ENCODE data around the gene ICAM1. TPM values are rescaled to one million over a fixed set of nuclear protein-coding genes. Genes with fewer than 3 reads are reported as not detected.

Gene ICAM1
- total RNA-seq, 1 donor from 2014 or later: 155 TPM

GRCh38 chr19:10295847-10296591, 25.1 kb downstream of the ICAM1 start:
- no peaks in the 10 kb centered on the region for H3K36me3 ChIP-seq (ENCODE audit: control insufficient read depth, insufficient read depth, low read length)
- peaks cover 59% of the 10 kb centered on the region for H3K27me3 ChIP-seq (ENCODE audit: control insufficient read depth, insufficient read depth, low read length)
- DNase-seq (ENCODE audit: low read depth): no peak
- no peak overlapping the region for H3K4me3 ChIP-seq (ENCODE audit: low read depth, low read length)
- no peak for TF ChIP-seq CTCF (IDR thresholded peaks at IDR 0.05; ENCODE audit: insufficient read depth, low read length, poor library complexity, severe bottlenecking)

GRCh38 chr19:10299545-10300458, 28.9 kb downstream of the ICAM1 start:
- TF ChIP-seq CTCF (IDR thresholded peaks at IDR 0.05; ENCODE audit: insufficient read depth, low read length, poor library complexity, severe bottlenecking): no peak
- no peak overlapping the region for H3K4me3 ChIP-seq (ENCODE audit: low read depth, low read length)
- H3K36me3 ChIP-seq (ENCODE audit: control insufficient read depth, insufficient read depth, low read length): no peaks in the 10 kb centered on the region
- DNase-seq (ENCODE audit: low read depth): no peak
- peaks cover 21% of the 10 kb centered on the region for H3K27me3 ChIP-seq (ENCODE audit: control insufficient read depth, insufficient read depth, low read length)

- no peak for DNase-seq (ENCODE audit: low read depth)
- Histone ChIP-seq H3K36me3 (ENCODE audit: control insufficient read depth, insufficient read depth, low read length) (no peaks in the 10 kb centered on the region), H3K4me3 (ENCODE audit: low read depth, low read length) (no peak overlapping the region), H3K27me3 (ENCODE audit: control insufficient read depth, insufficient read depth, low read length) (no peaks in the 10 kb centered on the region)
- no peak for TF ChIP-seq CTCF (IDR thresholded peaks at IDR 0.05; ENCODE audit: insufficient read depth, low read length, poor library complexity, severe bottlenecking)
These were observed 34.4 kb downstream of the ICAM1 start for GRCh38 chr19:10305139-10305806.

- no peak for TF ChIP-seq CTCF (IDR thresholded peaks at IDR 0.05; ENCODE audit: insufficient read depth, low read length, poor library complexity, severe bottlenecking)
- no peak for DNase-seq (ENCODE audit: low read depth)
- H3K4me3 ChIP-seq (ENCODE audit: low read depth, low read length): no peak overlapping the region
- no peaks in the 10 kb centered on the region for H3K36me3 ChIP-seq (ENCODE audit: control insufficient read depth, insufficient read depth, low read length)
- H3K27me3 ChIP-seq (ENCODE audit: control insufficient read depth, insufficient read depth, low read length): no peaks in the 10 kb centered on the region
These were observed 35.4 kb downstream of the ICAM1 start for GRCh38 chr19:10306327-10306726.

GRCh38 chr19:10309423-10309822, 38.5 kb downstream of the ICAM1 start, which contains the start of gene ZGLP1:
Gene ZGLP1, minus strand, starts transcription at chr19:10309815.
- Histone ChIP-seq H3K4me3 (ENCODE audit: low read depth, low read length) (no peak within 1 kb of the TSS), H3K27me3 (ENCODE audit: control insufficient read depth, insufficient read depth, low read length) (no peaks in the 10 kb centered on the region), H3K36me3 (ENCODE audit: control insufficient read depth, insufficient read depth, low read length) (no peaks in the 10 kb centered on the region)
- no peak for DNase-seq (ENCODE audit: low read depth)
- no peak for TF ChIP-seq CTCF (IDR thresholded peaks at IDR 0.05; ENCODE audit: insufficient read depth, low read length, poor library complexity, severe bottlenecking)
